GM18858 (cell line): ENCODE measurements around the gene ZNF358.
"Not testable (repeated sequence)": the region's sequence is repeated elsewhere in the genome, so short reads cannot be mapped to it uniquely, and the experiment has no call there.

Experiments
- ATAC-seq: cut with Tn5 transposase; IDR thresholded peaks from one replicate; pipeline ENCODE4 v1.9.1; 2021; ENCODE audit not compliant: unreplicated experiment

ZNF358 gene

DNA sequence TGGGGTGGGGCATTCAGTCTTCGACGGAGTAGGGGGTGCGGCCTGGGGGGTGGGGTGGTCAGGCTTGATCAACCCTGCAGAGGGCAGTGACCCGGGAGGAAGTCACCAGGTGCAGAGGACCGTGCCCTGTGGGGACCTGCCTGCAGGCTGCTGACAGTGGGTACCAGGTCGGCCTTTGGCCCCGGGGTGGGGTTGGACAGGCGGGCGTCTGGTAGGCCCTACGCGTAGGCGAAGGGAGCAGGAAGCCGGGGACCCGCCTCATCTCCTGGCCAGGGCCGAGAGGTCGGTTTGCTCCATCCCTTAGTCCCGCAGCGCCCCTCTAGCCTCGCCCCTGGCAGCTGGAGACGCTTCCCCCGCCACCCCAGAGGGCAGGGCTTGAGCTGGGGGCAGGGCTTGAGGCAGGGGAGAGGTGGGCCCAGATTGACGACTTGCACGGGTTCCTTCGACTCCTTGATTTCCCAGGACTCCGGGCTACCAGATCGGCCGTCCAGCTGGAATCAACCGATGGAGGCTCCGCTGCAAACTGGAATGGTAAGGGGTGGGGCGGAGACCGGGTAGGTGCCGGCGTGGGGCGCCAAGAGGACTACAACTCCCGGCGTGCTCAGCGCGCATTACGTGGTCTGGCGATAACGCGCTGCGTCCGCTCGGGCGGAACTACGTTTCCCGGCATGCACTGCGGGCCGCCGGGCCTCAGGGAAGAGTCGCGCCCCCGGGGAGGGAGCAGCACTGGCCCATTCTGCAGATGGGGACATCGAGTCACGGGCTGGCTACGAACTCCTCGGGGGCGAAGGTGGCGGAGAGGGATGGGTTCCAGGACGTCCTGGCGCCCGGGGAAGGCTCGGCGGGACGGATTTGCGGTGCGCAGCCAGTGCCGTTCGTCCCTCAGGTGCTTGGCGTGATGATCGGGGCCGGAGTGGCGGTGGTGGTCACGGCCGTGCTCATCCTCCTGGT is 19.4 kb downstream of the ZNF358 start, which contains the start of gene PNPLA6:
PNPLA6 (plus strand) TSS at position 671 of the 951 bp plus-strand sequence; CDS start at position 743, 72 bp downstream.
- no peak for ATAC-seq

DNA sequence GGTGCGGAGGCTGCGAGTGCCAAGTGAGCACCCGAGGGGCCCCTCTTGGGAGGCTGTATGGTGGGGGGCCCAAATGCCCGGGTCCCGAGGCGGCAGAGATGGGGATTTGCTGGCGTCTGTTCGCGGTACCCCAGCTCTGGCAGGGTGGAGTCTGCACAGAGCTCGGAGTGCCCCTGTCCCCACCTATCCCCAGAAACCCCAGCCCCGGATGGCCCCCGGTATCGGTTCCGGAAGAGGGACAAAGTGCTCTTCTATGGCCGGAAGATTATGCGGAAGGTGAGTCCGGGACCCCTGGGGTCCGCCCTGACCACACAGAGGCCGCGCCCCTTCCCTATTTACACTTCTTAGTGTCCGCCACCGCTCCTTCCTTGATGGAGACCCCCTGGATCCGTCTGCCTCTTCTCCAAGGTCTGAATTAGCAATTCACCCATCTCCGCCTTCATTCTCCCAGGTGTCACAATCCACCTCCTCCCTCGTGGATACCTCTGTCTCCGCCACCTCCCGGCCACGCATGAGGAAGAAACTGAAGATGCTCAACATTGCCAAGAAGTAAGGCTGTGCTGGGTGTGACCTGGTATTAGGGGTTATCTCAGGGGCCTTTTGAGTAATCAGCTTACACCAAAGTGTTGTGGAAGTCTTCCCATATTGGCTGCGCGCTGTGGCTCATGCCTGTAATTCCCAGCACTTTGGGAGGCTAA is 20.2 kb downstream of the ZNF358 start:
- ATAC-seq, result no peak

DNA sequence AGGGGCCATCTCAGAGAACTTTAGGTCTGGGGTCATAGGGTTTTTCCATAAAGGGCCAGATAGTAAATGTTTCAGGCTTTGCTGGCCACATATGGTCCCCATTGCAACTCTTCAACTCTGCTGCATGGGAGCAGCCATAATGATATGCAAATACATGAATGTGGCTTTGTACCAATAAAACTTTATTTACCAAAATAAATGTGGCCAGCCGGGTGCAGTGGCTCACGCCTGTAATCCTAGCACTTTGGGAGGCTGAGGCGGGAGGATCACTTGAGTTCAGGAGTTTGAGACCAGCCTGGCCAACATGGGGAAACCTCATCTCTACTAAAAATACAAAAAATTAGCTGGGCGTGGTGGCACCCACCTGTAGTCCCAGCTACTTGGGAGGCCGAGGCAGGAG is 23.1 kb downstream of the ZNF358 start:
- not testable (repeated sequence) for ATAC-seq

DNA sequence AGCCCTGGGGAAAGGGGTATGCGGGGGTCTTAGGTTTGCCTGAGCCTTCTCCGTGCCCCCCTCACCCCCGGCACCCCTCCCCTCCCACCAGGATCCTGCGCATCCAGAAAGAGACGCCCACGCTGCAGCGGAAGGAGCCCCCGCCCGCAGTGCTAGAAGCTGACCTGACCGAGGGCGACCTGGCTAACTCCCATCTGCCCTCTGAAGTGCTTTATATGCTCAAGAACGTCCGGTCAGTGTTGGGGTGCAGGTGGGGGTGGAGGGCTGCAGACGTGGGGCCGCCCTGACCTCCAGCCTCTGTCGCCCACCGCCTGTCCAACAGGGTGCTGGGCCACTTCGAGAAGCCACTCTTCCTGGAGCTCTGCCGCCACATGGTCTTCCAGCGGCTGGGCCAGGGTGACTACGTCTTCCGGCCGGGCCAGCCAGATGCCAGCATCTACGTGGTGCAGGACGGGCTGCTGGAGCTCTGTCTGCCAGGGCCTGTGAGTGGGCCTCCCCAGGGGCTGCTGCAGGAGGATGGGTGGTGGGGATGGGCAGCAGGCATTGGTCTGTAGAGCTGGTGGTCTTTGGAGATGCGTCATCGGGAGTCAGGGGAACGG is 24.0 kb downstream of the ZNF358 start:
- no peak for ATAC-seq

DNA sequence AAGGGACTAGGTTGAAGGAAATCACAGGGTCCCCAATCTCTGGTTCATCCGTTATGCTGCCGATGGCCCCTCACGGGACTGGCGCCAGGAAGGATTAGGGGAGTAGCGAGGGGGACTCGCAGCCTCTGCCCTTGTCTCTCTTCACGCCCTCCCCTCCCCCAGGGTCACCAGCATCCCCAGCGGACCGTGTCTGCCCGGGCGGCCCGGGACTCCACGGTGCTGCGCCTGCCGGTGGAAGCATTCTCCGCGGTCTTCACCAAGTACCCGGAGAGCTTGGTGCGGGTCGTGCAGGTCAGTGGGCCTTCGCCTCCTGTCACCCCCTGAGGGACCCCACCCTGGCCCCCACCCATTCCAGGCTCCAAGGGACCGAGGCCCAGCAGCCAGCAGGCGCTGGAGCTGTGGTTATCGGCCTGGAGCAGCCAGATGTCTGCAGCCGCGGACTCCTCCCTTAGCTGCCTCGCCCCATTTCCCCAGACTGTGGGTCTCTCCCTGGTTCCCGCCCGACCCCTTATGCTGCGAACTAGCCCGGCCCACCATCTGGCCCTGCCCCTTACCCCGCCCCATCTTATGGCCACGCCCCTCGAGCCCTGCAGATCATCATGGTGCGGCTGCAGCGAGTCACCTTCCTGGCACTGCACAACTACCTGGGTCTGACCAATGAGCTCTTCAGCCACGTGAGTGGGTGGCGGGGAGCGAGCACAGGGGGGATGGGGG is 25.0 kb downstream of the ZNF358 start:
- ATAC-seq, result no peak

GRCh38 chr19:7541475-7541824 is 25.5 kb downstream of the ZNF358 start:
- no peak for ATAC-seq

DNA sequence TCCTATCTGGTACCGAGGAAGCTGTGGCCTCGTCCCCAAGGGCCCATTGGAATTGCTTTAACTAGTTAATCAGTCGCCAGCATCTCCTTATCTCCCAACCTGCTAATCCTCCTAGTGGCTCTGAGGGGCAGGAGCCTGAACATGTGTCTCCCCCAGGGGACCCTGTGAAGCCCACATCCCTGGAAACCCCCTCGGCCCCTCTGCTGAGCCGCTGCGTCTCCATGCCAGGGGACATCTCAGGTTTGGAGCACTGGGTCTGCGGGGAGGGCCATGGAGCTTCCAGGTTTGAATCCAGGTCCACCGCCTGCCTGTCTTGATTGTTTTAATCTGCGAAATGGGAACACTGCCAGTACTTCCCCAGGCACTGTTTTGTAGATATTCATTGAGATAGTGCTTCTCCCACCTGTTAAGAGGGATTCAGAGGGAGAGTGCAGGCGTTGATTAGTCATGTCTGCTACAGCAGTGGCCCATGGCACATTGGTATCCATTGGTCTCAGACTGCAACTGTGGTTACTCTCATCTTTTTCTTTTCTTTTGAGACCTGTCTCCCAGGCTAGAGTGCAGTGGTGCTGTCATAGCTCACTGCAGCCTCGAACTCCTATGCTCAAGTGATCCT is 26.0 kb downstream of the ZNF358 start:
- ATAC-seq, result no peak

DNA sequence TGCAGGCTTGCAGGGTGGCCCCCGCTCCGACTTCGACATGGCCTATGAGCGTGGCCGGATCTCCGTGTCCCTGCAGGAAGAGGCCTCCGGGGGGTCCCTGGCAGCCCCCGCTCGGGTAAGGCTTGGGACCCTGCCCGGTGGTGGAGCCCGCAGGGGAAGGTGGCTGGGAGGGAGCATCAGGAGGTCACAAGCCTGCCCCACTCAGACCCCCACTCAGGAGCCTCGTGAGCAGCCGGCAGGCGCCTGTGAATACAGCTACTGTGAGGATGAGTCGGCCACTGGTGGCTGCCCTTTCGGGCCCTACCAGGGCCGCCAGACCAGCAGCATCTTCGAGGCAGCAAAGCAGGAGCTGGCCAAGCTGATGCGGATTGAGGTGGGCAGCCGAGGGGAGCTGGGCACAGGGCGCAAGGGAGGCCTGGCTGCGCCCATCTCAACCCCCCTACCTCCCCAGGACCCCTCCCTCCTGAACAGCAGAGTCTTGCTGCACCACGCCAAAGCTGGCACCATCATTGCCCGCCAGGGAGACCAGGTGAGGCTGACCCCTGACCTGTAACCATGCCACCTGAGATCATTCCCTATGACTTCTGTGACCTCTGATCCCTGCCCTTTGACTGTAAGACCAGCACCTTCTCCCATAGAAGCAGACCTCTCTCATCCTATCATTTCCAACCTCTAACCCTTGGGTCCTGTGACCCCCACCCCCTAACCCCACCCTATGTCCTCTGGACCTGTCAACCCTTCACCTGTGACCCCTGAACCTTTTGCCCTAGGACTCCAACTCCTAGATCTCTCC is 26.8 kb downstream of the ZNF358 start:
- ATAC-seq, result no peak

- ATAC-seq, result no peak
Observed at GRCh38 chr19:7544626-7545025, 28.7 kb downstream of the ZNF358 start.

GRCh38 chr19:7545300-7545699 is 29.4 kb downstream of the ZNF358 start:
- no peak for ATAC-seq

GRCh38 chr19:7545904-7546303 is 30.0 kb downstream of the ZNF358 start:
- no peak for ATAC-seq

DNA sequence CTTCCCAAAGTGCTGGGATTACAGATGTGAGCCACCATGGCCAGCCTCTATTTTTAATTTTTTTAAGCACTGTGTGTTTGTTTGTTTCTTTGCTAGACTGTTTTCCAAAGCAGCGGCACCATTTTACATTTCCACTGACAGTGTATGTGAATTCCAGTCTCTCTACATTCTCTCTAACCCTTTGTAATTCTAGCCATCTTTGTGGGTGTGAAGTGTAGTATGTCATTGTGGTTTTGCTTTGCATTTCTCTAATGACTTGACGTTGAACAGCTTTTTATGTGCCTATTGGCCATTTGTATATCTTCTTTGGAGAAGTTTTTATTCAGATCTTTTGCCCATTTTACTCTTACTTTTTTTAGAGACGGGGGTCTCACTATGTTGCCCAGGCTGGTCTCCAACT is 31.3 kb downstream of the ZNF358 start:
- ATAC-seq, result no peak

- ATAC-seq, result no peak
Observed at GRCh38 chr19:7549429-7550148, 33.7 kb downstream of the ZNF358 start.

DNA sequence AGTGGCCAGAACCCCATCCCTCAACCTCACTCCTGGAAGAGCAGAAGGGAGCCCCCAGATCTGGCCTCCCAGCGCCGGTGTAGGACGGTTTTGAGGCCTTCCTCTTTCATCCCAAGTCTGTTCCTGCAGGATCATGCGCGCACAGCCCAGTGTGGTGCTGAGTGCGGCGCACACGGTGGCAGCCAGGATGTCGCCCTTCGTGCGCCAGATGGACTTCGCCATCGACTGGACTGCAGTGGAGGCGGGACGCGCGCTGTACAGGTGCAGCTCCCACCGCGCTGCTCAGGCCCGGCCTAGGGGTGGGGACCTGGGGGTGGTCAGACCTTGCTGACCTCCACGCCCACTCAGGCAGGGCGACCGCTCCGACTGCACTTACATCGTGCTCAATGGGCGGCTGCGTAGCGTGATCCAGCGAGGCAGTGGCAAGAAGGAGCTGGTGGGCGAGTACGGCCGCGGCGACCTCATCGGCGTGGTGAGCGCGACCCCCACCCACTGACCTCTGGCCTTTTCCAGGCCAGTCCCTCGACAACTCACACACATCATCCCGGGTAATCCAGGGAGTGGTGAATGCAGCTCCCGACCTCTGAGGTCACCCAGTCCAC is 34.4 kb downstream of the ZNF358 start:
- ATAC-seq, result no peak

DNA sequence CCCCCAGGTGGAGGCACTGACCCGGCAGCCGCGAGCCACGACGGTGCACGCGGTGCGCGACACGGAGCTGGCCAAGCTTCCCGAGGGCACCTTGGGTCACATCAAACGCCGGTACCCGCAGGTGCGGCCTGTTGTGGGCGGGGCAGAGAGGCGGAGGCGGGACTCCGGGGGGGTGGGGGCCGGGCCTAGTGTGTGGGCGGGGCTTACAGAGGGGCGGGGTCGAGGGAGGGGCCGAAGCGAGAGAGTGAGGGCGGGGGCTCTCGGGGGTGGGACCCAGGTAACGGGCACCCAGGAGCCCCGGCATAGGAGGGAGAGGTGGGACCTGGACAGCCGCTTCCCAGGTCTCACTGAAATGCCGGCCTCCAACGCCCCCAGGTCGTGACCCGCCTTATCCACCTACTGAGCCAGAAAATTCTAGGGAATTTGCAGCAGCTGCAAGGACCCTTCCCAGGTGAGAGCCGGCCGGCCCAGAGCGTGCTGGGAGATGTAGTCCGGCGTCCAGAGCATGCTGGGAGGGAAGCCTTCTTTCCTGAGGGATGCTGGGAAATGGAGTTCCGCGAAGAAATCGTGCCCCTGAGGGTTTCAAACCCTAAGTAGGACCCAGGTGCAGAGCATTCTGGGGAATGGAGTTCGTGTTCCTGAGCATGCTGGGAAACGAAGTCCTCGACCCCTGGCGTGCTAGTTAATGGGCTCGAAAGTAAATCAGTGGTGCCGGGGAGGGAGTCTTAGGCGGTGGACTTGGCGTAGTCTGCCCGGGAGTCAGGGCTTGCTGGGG is 35.3 kb downstream of the ZNF358 start:
- no peak for ATAC-seq

GRCh38 chr19:7552781-7553180 is 36.9 kb downstream of the ZNF358 start:
- ATAC-seq, result no peak

DNA sequence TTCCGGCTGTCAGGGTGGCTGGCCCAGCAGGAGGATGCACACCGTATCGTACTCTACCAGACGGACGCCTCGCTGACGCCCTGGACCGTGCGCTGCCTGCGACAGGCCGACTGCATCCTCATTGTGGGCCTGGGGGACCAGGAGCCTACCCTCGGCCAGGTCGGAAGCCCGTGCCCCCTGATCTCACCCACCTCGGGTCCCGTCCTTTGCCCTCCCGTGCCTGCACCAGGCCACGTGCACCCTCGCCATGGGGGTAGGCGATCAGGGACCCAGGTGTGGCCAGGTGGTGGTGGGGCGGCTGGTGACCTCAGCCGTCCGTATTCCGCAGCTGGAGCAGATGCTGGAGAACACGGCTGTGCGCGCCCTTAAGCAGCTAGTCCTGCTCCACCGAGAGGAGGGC is 38.7 kb downstream of the ZNF358 start:
- no peak for ATAC-seq
